ENCODE measurements around the gene ARHGAP6.

DNA sequence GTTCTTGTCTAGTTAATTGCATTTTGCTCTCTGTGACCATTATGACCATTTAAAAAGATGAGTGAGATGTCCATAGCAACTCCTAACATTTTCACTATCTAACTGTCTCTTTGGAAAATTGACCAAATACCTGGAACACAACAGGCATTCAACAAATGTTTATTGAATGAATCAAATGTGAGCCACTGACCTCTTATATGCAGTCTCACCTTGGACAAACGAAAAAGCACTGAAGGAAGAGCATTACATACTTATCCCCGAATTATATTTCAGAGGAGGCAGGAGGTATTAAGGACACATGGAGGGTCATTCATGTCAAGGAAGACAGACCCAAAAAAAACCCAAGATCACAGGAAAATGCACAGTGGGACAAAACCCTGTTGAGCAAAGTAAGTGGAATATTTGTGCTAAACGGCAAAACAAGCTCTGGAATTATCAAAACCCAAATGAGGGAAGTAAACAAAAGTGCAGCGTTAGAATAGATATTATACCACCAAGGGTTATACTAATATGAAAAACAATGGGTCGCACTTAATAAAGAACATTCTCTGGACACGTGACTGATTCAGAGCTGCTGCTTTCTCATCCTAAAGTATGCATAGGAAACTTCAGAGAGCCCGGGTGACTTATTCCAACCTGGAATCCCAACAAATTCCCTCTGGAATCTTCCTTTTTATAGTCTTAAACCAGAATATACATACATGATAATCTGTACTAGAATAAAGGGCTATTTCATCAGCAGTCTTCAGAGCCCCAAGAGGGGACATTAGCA, 240.6 kb downstream of the ARHGAP6 start:
- TF ChIP-seq, protein P1, sequence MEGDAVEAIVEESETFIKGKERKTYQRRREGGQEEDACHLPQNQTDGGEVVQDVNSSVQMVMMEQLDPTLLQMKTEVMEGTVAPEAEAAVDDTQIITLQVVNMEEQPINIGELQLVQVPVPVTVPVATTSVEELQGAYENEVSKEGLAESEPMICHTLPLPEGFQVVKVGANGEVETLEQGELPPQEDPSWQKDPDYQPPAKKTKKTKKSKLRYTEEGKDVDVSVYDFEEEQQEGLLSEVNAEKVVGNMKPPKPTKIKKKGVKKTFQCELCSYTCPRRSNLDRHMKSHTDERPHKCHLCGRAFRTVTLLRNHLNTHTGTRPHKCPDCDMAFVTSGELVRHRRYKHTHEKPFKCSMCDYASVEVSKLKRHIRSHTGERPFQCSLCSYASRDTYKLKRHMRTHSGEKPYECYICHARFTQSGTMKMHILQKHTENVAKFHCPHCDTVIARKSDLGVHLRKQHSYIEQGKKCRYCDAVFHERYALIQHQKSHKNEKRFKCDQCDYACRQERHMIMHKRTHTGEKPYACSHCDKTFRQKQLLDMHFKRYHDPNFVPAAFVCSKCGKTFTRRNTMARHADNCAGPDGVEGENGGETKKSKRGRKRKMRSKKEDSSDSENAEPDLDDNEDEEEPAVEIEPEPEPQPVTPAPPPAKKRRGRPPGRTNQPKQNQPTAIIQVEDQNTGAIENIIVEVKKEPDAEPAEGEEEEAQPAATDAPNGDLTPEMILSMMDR (IDR thresholded peaks at IDR 0.05): no peak
- TF ChIP-seq POLR2A (IDR thresholded peaks at IDR 0.05): no peak

Data from heart left ventricle (tissue), 13 donors.